Activated T-cell treated with anti-CD3 and anti-CD28 coated beads for 48 hours (primary cell): Measurements from ENCODE around the gene SAMD14.

Experiments
- DNase-seq: peaks from one replicate; pipeline ENCODE4 v3.0.0-alpha.2; 2020; ENCODE audit warnings: low read depth

The SAMD14 gene

DNA sequence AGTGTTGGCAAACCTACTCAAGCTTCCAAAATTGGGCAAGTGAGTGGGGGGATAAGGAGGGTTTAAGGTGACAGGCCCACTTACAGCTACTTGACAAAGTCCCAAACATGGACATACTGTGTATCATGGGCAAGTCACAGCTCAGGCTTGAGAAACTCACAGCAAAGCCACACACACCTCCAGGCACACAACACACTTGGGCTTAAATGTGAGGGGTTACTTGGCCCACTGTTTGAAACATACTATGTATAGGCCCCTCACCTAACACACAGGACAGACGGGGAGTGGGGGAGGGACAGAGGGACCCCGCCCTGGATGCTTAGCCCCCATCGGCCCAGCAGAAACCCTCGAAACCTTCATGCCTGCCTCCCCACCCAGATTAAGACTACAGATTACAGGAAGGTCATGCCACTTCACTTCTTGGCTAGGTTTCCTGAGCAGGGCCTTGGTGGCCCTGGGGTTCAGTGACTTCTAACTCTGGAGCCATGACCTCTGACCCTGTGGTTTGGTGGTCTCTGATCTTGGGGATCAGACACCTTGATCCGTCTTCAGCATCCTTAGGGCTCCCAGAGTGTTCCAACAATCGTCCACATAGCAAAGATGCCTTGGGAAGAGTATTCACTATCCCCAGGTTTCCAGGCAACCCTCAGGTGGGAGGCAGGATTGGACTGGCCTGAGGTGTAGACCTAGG lies 2.3 kb upstream of the SAMD14 start:
- no peak for DNase-seq

DNA sequence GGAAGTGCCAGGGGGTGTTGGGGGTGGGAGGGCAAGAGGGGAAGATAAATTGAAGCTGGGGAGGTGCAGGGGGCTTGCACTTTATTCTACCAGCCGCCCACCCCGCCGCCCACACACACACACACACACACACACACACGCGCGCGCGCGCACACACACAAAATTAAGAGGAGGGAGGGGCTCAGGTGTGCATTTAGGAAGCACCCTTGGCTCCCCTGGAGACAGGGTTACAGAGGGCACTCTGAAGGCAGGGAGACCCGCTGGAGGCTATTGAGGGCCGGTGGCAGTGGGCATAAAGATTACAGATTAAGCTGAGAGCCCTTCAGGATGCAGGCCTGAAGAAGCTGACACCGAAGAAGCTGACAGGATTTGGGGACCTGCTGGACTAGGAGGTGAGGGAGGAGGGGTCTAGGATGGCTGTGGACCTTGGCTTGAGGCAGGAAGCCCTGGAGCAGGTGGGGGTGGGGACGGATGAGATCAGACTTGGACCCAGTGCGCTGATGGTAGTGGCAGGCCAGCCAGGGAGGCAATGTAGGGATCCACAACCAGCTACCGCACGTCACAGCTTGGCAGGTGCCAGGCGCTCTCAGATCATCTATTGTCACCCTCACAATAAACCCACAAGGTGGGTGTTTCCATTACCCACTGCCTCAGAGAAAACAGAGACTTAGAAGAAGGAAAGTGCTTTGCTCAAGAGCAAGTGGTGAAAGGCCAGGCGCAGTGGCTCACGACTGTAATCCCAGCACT lies 772 bp upstream of the SAMD14 start:
- no peak for DNase-seq

DNA sequence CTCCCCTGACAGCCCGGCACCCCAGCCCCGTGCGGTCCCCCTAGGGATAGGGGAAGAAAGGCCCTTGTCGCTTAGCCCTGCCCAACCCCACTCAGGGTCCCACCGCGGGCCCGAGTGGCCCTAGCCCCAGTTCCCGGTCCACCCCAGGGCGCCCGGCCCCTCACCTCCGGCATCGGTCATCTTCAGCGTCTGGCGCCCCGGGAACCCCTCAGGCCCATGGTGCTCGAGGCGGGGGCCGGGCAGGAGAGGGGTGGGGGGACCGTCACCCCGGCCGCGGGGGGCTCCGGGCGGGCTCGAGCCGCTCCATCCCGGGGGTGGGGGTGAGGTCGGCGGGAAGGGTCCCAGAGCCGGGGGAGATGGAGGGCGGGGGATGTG lies 620 bp downstream of the SAMD14 start:
- DNase-seq: no peak

DNA sequence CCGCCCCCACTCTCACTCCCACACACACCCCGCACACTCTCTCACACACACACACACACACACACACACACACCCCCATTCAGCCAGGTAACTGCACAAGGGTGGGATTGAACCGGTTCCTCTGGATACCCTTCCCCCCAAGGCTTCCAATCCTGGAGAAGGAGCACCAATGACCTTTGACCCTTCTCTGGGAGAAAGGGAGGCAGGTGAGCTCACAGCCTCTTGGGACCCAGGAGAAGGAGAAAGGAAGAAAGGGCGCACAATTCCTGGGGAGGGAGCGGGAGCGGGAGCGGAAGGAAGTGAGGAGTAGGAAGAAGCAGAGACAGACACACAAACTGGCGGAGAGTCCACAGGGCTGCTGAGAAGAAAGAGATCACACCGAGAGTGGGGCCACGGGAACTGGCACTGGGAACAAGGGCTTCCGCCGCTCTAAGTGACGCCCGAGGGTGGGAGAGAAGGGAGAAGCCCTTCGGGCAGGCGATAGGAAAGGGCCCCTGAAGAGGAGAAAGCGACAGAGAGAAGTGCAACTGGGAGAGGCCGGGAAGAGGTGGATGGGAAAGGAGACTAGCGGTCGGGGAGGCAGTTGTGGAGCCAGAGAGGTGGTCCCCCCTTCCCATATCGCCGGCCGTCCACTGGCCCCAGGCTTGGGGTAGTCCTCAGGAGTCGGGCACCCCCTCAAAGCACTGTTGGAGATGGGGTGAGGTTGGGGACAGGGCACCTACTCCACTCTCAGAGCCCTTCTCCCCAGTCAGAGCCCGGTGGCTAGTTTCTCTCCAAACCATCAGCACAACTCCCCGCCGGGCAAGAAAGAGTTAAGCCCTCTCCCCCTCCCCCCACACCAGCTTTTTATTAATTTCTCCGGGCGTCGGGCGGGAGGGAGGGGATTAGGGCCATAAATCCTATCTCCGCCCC lies 1.3 kb downstream of the SAMD14 start:
- no peak for DNase-seq

DNA sequence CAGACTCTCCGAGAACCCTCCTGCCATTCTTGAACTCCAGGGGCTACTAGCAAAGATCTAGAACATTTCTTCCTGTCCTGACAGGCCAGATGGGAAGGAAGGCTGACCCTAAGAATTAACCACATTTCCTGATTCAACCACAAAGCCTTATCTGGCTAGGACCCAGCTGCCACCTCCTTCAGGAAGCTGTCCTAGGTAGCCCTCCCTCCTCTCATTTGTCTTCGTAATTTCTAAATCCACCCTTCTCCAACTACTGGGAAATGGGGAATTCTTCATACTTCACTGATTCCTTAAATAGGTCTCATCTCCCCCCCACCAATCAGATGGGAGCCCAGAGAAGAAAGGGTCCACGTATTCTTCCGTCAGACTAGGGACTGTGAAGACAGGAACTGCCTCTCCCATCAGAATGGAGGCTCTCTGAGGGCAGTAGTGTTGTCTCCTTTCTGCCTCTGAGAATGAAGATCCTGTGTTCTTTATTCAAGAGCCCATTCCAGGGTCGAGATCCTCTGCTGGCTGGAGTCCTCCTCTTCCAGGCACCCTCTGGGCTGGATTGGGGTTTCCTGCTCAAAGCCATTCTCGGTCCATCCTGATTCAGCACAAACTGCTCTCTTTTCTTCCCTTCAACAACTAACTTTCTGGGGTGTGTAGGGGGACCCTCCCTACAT lies 2.1 kb downstream of the SAMD14 start:
- no peak for DNase-seq

DNA sequence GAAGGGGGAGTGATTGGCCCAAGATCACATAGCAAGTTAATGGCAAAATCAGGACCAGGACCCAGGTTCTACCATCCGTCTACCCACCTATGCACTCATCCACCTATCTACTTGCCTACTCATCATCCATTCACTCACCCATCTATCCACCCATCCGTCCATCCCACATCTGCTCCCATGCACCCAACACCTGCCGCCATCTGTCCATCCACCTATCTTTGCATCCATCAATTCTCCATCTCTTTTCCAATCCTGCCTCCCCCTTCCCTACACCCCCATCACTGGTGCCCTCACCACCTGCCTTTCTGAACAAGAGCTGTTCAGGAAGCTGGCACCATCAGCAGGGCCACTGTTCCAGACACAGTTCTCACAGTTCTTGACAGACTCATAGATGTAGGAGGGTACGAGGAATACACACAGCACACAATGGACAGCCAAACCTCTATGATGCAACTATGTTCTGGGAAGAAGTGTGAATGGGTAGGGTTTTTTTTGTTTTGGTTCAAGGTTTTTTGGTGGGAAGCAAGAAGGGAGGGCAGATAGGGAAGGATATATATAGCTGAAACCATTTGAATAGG lies 4.5 kb downstream of the SAMD14 start:
- DNase-seq: no peak

DNA sequence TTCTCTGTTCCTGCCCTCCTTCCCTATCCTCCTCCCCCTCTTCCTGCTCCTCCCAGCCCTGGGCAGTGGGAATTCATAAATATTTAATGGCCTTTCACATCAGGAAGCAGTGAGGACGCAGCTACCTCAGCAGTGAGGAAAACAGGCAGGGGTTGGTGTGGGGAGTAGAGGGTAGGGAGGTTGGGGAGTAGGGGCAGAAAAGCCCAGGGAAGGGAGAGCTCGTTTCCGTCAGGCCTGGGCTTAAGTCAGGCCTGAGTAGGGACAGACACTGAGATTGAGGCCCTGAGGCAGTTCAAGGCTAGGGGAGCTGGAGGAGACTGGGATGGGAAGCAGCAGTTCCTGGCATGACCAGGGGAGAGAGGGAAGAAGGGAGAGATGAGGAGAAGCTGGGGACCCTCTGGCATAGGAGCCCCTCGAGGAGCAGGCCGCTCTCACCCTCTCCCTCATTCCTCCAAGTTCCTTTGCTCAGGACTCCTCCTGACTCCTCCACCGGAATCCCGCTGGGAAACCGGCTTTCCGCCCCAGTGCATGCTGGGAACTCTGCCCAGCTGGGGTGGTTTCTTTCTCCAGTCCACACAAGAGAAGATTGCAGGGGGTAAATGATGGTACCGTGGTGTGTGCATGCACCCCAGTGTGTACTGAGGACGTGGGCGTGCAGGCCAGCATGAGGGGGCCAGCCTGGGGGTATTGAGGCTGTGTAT lies 6.2 kb downstream of the SAMD14 start:
- DNase-seq: no peak

DNA sequence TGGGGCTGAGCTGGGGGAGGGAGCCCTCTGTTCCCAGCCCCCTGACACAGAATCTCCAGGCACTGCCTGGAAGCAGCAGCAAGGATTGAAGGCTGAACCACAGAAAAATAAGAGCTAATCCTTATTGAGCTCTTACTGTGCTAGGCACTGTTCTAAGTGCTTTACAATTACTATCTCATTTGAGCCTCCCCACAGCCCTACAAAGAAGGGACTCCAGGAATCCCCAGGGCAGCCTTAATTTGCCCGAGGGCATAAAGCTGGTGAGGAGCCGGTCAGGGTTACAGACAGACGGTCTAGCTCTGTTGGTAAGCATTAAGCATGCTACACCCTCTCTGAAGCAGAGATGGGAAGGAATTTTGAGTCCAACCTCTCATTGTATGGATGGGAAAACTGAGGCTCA lies 7.0 kb downstream of the SAMD14 start:
- no peak for DNase-seq

DNA sequence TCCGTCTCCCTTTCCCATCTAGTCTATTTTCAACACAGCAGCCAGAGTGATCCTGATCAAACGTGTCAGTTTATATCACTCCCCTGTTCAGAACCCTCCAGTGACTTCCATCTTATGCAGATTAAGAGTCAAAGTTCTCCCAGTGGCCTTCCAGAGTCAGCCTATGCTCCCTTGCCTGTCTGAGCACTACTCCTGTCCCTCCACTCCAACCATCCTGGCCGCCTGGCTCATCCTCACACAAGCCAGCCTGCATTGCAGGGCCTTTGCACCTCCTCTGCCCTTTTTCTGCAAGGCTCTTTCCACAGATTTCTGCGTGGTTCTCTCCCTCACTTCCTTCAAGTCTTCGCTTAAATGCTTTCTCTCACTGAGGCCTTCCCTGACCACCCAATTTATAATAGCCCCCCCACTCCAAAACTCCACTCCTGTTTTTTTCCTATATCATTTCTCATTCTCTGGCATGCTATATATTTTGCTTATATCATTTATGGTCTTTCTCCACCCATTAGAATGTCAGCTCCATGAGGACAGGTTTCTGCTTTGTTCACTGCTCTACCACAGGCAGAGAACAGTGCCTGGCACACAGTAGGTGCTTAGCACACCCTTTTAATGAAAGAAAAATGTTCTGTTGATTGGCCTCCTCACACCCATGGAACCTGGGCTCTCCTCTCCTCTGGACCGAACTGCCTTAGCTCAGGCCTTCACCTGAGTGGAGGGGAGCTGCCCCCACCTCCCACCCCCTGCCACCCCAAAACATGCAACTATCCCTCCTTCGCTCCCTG lies 9.3 kb downstream of the SAMD14 start:
- no peak for DNase-seq

DNA sequence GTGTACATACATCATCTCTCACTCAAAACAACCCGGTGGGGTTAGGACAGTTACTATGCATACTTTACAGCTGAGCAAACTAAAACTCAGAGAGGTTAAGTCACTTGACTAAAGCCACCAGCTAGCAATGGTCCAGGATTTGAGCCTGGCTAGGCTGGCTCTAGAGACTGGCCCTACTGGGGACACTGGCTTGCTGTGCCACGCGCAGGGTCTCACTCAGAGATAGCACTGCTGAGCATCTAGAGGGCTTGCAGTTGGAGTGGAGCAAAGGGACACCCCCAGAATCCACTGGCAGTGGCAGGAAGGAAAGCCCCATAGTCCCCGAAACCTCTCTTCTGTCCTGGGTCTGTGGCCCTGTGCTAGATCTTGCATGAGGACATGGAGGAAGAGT lies 11.1 kb downstream of the SAMD14 start:
- no peak for DNase-seq

DNA sequence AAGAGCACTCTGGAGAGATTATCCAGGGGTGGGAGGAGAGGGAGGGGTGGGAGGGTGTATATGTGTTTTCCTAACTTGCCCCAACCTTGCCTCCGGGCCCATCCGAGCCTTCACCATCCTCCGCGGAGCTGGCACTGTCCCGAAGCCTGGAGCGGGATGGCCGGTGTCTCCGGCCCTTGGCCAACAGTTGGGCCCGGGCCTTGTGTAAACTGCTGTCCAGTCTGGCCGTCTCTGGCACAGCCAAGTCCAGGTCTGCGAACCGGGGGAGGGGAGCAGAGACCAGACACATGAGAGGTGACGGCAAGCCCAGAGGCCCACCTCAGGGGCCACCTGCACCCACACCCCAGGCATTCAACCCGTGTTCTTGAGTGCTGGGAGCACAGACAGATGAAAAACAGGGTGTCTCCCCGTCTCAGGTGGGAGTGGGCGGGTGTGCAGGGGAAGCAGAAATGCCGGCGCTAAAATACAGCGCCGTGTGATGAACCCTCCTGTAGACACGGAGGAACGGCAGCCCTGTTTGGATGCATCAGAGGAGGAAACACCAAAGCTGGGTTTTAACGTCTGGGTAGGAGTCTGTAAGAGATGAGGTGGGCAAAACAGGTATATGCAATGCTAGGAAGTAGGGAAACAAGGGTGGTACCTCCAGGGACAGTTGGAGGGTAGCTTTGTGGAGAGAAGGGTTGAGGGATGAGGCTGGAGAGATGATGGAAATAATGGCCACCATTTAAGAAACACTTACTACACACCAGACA lies 11.7 kb downstream of the SAMD14 start:
- DNase-seq: no peak

DNA sequence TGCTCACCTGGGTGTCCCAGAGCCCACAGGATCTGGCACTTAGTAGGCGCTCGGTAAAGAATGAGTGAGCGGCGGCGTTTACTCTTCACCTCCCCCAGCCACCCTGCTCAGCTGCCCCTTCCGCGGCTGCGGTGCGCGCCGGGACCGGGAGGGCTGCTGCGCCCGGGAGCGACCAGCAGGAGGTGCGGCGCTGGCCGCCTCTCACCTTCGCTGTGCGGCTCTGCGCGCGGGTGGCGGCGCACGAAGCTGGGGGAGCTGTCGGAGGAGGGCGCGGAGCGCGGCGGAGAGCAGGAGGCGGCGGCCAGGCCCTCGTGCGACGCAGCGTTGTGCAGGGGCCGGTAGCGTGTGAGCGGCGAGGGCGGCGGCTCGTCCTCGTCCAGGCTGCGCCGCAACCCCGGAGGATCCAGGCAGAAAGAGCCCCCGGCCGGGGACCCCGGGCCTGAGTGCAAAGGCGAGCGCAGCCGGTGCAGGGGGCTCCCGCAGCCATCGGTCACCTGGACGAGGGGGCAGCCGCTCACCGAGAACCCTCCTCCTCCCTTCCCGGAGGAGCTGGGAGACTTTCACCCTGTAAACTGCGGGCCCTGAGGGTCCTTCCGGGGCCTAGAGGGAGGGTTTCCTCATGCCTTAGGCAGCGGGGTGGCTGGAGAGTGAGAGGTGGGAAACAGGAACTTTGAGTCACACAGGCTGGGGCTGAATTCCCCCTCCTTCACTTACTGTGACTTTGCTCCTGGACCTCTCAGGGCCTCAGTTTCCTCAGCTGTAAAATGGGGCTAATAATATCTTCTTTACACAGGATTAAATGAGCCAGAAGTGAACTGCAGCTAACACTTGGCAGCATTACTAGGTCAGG lies 12.5 kb downstream of the SAMD14 start:
- peak; percentile 69 for DNase-seq

DNA sequence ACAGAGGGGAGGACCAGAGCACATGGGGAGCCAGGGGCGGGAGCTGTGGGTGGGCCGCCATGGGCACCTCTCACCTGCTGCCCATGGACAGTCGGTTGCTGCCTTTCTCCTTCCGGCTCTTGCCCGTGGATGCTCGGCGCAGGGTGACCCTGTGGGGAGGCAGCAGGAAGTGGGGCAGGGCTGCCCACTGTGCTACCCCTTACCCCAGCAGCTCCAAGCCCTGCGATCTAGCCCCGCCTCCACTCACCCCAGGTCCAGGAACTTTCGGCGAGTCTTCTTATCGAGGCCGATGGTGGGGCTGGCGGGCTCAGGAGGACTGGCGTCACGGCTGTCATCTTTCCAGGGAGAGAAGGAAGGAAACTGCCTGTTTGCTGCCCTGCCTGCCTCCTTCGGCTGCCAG lies 14.2 kb downstream of the SAMD14 start:
- DNase-seq: no peak

DNA sequence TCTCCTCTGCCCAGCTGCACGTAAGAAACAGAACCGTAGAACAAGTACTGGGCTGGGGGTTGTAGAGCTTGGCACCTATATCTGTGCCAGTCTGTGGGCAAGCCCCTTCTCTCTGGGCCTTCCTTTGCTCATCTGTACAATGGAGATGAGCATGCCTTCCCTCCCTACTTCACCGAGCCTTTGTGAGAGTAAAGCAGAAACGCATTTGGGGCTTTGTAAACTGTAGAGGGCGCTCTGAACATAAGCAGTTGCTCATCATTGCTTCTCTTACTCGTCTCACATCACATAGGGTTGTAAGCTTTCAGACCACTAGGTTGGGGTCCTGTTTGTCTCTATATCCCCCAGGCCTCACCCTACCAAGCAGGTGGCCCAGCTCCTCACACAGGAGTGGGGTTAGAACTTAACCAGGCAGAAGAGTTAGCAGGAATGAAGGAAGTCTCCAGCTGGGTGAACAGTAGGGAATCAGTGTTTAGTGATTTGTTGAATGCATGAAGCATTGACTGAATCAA lies 15.1 kb downstream of the SAMD14 start:
- no peak for DNase-seq

DNA sequence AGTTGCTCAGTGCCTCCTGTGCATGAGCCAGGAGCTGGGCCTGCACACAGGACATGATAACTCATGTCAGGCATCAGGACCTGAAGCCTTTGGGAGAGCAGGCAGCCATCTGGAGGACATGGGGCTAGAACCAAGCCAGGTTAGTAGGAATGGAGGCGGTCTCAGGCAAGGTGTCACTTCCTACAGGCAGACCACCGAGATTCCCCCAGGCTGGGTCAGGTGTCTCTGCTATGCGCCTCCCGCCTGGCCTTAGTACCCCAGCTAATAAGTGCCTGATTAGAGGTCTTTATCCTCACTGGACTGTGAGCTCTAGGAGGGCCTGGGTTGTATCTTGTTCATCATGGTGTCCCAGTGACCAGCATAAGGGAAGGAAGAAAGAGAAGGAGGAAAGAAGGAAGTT lies 15.6 kb downstream of the SAMD14 start:
- DNase-seq: no peak

DNA sequence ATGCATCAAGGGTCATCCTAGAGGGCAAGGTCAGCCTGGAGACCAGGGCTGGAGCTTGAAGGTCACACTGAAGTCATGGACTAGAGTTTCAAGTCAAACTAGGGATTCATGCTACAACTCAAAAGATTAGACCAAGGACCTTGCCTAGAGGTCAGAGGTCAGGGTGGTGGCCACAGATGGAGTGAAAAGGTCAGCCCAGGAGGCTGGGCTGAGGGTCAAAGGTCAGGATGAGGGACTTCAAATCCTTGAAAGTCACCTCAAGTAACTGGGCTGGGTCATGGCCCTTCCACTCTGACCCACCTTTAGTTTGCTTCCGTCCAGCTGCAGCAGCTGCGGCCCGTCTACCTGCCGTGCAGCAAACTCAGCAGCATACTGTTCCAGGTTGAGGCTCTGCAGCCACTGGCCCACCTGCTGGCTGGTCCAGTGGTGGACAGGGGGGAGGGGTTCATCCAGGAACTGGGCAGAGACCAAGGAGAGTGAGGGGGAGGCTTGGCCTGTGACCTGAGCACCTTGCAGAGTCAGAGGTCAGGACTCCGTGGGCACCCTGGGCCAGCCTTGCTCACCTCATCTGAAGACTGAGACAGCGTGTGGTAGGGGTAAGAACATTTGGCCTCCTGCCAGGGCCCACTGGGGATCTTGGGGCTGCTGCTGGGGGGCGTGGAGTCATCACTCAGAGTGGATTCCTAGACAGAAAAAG lies 16.2 kb downstream of the SAMD14 start:
- no peak for DNase-seq

DNA sequence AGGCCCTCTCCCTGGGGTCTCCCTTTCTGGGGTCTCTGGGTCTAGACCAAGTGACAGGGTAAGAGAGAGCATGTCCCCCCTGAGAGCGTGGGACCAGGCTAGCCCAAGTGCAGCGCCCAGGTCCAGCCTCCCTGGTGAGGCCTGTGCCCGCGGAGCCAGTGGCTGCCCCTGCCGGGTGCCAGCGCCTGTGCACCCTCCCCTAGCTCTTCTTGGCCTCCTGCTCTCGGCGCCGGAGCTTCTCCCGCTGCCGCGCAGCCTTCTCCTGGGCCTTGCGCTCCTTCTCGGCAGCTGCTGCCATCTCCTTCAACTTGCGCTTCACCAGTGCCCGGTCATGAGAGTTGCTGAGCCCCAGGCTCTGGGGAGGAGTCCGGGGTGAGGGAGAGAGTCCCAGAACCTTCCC lies 17.3 kb downstream of the SAMD14 start:
- DNase-seq: no peak
